IMR-90 (cell line): ENCODE results near the gene PLEK2. TPM values are rescaled to one million over a fixed set of nuclear protein-coding genes. Genes with fewer than 3 reads are reported as not detected.

ENCODE experiments used
- ATAC-seq: fragments of 200-7000 bp; cut with Tn5 transposase; 2 replicates; pipeline ENCODE4 v1.9.1; 2020; ENCODE audit warnings: low read depth, mild to moderate bottlenecking, moderate library complexity
- BruUV-seq: library from RNA; stranded (reverse); fragments of 400-500 nt; replicated peaks from 2 replicates; lab custom pipeline; 2021; lab: Mats Ljungman, UMichigan
- CTCF ChIA-PET: fragments of 300-600 bp; formaldehyde crosslinking; extraction: SDS; loops from one replicate; lab custom pipeline; 2021; ENCODE audit warnings: antibody characterized with exemption; lab: Yijun Ruan, JAX
- POLR2A ChIA-PET: fragments of 300-600 bp; sonication (Branson Sonifier 250); formaldehyde crosslinking; loops from one replicate; lab custom pipeline; 2022; ENCODE audit warnings: antibody characterized with exemption; ENCODE audit not compliant: unreplicated experiment; lab: Charles Lee
- DNase-seq: peaks from one replicate; pipeline ENCODE4 v3.0.0; 2013
- H2AFZ ChIP-seq: replicated peaks from 2 replicates; pipeline ENCODE3; 2013; ENCODE audit warnings: low read length, mild to moderate bottlenecking; ENCODE audit not compliant: poor library complexity
- H2AK5ac ChIP-seq: 2 replicates; pipeline ENCODE4 v1.6.1; 2013; ENCODE audit warnings: low read depth, low read length, inconsistent platforms
- H2AK9ac ChIP-seq: replicated peaks from 2 replicates; pipeline ENCODE3; 2013; ENCODE audit warnings: mild to moderate bottlenecking, low read depth, low read length, moderate library complexity; ENCODE audit not compliant: poor library complexity
- H2BK120ac ChIP-seq: 2 replicates; pipeline ENCODE4 v1.6.1; 2013; ENCODE audit warnings: low read depth, low read length, inconsistent platforms
- H2BK15ac ChIP-seq: 3 replicates; pipeline ENCODE4 v1.6.1; 2013; ENCODE audit warnings: low read depth, low read length, inconsistent platforms
- H2BK20ac ChIP-seq: 2 replicates; pipeline ENCODE4 v1.6.1; 2013; ENCODE audit warnings: low read depth, mild to moderate bottlenecking, inconsistent platforms, low read length, moderate library complexity
- H2BK5ac ChIP-seq: 2 replicates; pipeline ENCODE4 v1.6.1; 2013; ENCODE audit warnings: mild to moderate bottlenecking, low read depth, low read length, inconsistent platforms; ENCODE audit not compliant: poor library complexity, severe bottlenecking
- H3K14ac ChIP-seq: replicated peaks from 2 replicates; pipeline ENCODE4 v1.6.1; 2013; ENCODE audit warnings: low read depth, low read length, inconsistent platforms
- H3K18ac ChIP-seq: 2 replicates; pipeline ENCODE4 v1.6.1; 2013; ENCODE audit warnings: low read depth, low read length, control low read depth
- H3K23ac ChIP-seq: 2 replicates; pipeline ENCODE4 v1.6.1; 2013; ENCODE audit warnings: low read depth, low read length, inconsistent platforms
- H3K27ac ChIP-seq: 2 replicates; pipeline ENCODE4 v1.5.1; 2013; ENCODE audit warnings: mild to moderate bottlenecking, control low read depth, low read length; ENCODE audit not compliant: insufficient read depth
- H3K27me3 ChIP-seq: 2 replicates; pipeline ENCODE4 v1.6.1; 2013; ENCODE audit warnings: low read length; ENCODE audit not compliant: control insufficient read depth, insufficient read depth
- H3K36me3 ChIP-seq: 2 replicates; pipeline ENCODE4 v1.6.1; 2013; ENCODE audit warnings: low read length, mixed read lengths; ENCODE audit not compliant: control insufficient read depth, insufficient read depth
- H3K4ac ChIP-seq: 2 replicates; pipeline ENCODE4 v1.6.1; 2013; ENCODE audit warnings: low read depth, low read length, inconsistent platforms
- H3K4me1 ChIP-seq: 2 replicates; pipeline ENCODE4 v1.6.1; 2013; ENCODE audit warnings: low read length, mixed read lengths; ENCODE audit not compliant: control insufficient read depth, insufficient read depth
- H3K4me2 ChIP-seq: 2 replicates; pipeline ENCODE4 v1.6.1; 2013; ENCODE audit warnings: low read depth, mild to moderate bottlenecking, control low read depth, low read length, moderate library complexity
- H3K4me3 ChIP-seq: 2 replicates; pipeline ENCODE4 v1.5.1; 2013; ENCODE audit warnings: low read depth, mild to moderate bottlenecking, control low read depth, low read length, moderate library complexity; ENCODE audit not compliant: insufficient read depth
- H3K56ac ChIP-seq: 2 replicates; pipeline ENCODE4 v1.6.1; 2013; ENCODE audit warnings: low read length, inconsistent platforms; ENCODE audit not compliant: insufficient read depth; ENCODE audit errors: extremely low read depth
- H3K79me1 ChIP-seq, 2 experiments: 2 replicates each; pipeline ENCODE4 v1.6.1; 2013; ENCODE audit warnings: low read length in 2 of 2, inconsistent platforms in 1 of 2, low read depth in 1 of 2
- H3K9ac ChIP-seq: 2 replicates; pipeline ENCODE4 v1.6.1; 2013; ENCODE audit warnings: low read depth, low read length, control low read depth
- H3K9me1 ChIP-seq: 2 replicates; pipeline ENCODE4 v1.6.1; 2013; ENCODE audit warnings: low read length, inconsistent platforms; ENCODE audit not compliant: insufficient read depth
- H3K9me3 ChIP-seq: 2 replicates; pipeline ENCODE4 v1.6.1; 2013; ENCODE audit warnings: low read length; ENCODE audit not compliant: control insufficient read depth, insufficient read depth
- H4K20me1 ChIP-seq: 2 replicates; pipeline ENCODE4 v1.6.1; 2013; ENCODE audit warnings: low read length, inconsistent platforms; ENCODE audit not compliant: insufficient read depth
- H4K5ac ChIP-seq: 2 replicates; pipeline ENCODE4 v1.6.1; 2013; ENCODE audit warnings: mild to moderate bottlenecking, low read depth, low read length, control low read depth
- H4K8ac ChIP-seq, 2 experiments: 2 replicates each; pipeline ENCODE4 v1.6.1; 2013; ENCODE audit warnings: low read depth in 2 of 2, low read length in 2 of 2, control low read depth in 1 of 2, inconsistent platforms in 1 of 2
- H4K91ac ChIP-seq: 2 replicates; pipeline ENCODE4 v1.6.1; 2013; ENCODE audit warnings: low read depth, low read length, inconsistent platforms; ENCODE audit not compliant: insufficient read depth
- BHLHE40 ChIP-seq: fragments of 150-350 bp; IDR thresholded peaks from 2 replicates; pipeline ENCODE4 v1.6.1; 2016; ENCODE audit warnings: mild to moderate bottlenecking, low read depth, low read length
- FOS ChIP-seq: fragments of 150-350 bp; IDR thresholded peaks from 2 replicates; pipeline ENCODE4 v1.6.1; 2016; ENCODE audit warnings: low read depth, low read length
- MAFK ChIP-seq: IDR thresholded peaks from 2 replicates; pipeline ENCODE4 v1.6.1; 2012; ENCODE audit warnings: low read depth, low read length, improper control_type of control experiment
- POLR2A ChIP-seq: IDR thresholded peaks from 2 replicates; pipeline ENCODE4 v1.6.1; 2012; ENCODE audit warnings: mild to moderate bottlenecking, low read depth, low read length
- RAD21 ChIP-seq: IDR thresholded peaks from 2 replicates; pipeline ENCODE4 v1.6.1; 2012; ENCODE audit warnings: low read length, improper control_type of control experiment
- USF2 ChIP-seq: fragments of 150-350 bp; IDR thresholded peaks from 2 replicates; pipeline ENCODE4 v1.6.1; 2017; ENCODE audit warnings: mild to moderate bottlenecking, antibody characterized with exemption, low read length, low read depth
- WGBS, 2 experiments: methylation state at CpG; one replicate each; pipeline versions ENCODE4 v1.1.5 to v1.1.7; 2013; ENCODE audit warnings: missing lambda C conversion rate in 2 of 2; ENCODE audit not compliant: insufficient read length in 1 of 2; ENCODE audit errors: extremely low coverage in 2 of 2; 5-methylcytosine and 5-hydroxymethylcytosine counted together
- dilution Hi-C: fragments of 300-500 bp; cut with HindIII; formaldehyde crosslinking; loops from one replicate; pipeline ENCODE4 v1.14.3; 2018; ENCODE audit warnings: low sequenced_read_pairs; ENCODE audit not compliant: unreplicated experiment
- in situ Hi-C: fragments of 300-500 bp; cut with MboI; formaldehyde crosslinking; loops from 3 replicates; pipeline ENCODE4 v1.14.3; 2019; ENCODE audit warnings: low sequenced_read_pairs, inconsistent platforms, mixed read lengths
- intact Hi-C: fragments of 100-400 bp; cut with micrococcal nuclease; formaldehyde crosslinking; loops from 2 replicates; pipeline ENCODE4 v1.10.0; 2022
- polyA plus RNA-seq, 3 experiments: library from polyadenylated mRNA; depleted of rRNA; stranded (reverse); fragments of >200 nt; gene quantifications; 2 replicates each; pipeline ENCODE4 v1.2.3, GENCODE V29; 2012; ENCODE audit warnings: low replicate concordance in 1 of 3
- total RNA-seq: library from RNA; depleted of rRNA; stranded (reverse); fragments of >200 nt; gene quantifications from 2 replicates; pipeline ENCODE4 v1.2.3, GENCODE V29; 2012

PLEK2 gene
- total and polyA plus RNA-seq, 2 of the 4 experiments (the other 2 are of a cell fraction): 1.7 to 2.5 TPM

- TF ChIP-seq FOS: no peak
- no peak for TF ChIP-seq POLR2A
These were observed at the start of gene PLEK2 (continued) for GRCh38 chr14:67411820-67412421.

DNA sequence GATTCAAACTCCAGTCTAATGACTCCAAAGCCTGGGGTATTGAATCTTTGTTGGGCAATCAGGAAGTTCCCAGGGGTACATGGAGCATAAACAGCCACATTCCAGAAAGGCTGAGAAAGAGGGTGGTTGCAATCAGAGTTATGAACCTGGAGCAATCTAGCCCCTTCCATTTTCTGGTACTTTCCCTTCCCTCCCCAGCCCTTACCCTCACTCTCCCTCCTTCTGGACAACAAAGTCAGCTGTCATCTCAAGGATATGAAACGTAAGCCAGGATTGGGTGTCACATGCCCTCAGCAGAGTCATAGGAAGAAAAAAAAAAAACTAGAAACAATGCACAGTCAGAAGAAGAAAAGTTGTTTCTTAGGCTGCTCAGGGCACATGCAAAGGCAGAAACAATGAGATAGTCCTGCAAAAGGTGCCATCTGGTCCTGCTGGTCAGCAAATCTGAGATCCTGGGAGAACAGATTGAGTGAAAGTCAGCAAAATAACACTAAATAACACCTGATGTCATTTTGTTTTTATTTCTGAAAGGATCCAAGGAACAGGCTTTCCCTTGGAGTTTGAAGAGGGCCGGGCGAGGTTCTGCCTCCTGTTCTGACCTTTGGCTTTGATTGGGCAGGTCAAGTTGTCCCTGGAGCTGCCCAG lies 49.5 kb upstream of the PLEK2 start:
- peak; percentile 51 for ATAC-seq
- no peak overlapping the region for H3K14ac ChIP-seq
- H3K18ac ChIP-seq: no peak overlapping the region
- WGBS, 2 experiments: 80% methylated on average over 1 of the region's 3 CpGs; no CpG with 5 or more reads in 1 of the 2 experiments
- H3K4me2 ChIP-seq: no peak overlapping the region
- H3K79me1 ChIP-seq: no peaks in the 10 kb centered on the region
- no peak overlapping the region for H2BK5ac ChIP-seq
- no peak overlapping the region for H2AK9ac ChIP-seq
- H3K9ac ChIP-seq: no peak overlapping the region
- dilution Hi-C loops (no loop called here), in situ Hi-C loops (no loop called here), intact Hi-C loops (no loop called here)
- H3K56ac ChIP-seq: no peak overlapping the region
- no peak overlapping the region for H2BK20ac ChIP-seq
- no peak overlapping the region for H2AK5ac ChIP-seq
- H3K9me1 ChIP-seq: no peaks in the 10 kb centered on the region; the same call in 1 of the 2 replicates
- H3K4me1 ChIP-seq: no peaks in the 10 kb centered on the region
- CTCF ChIA-PET: no interaction called here
- H3K23ac ChIP-seq: no peak overlapping the region
- DNase-seq: peak; percentile 27
- H3K4ac ChIP-seq: no peak overlapping the region
- no peak overlapping the region for H3K4me3 ChIP-seq
- H4K91ac ChIP-seq: no peak overlapping the region
- TF ChIP-seq FOS (no peak), BHLHE40 (no peak), RAD21 (no peak), MAFK (no peak), USF2 (peak; percentile 53; the same call in 1 of the 2 replicates)
- H3K9me3 ChIP-seq: no peaks in the 10 kb centered on the region
- BruUV-seq: no TSS peak
- H3K27ac ChIP-seq: no peak overlapping the region
- no peak overlapping the region for H4K5ac ChIP-seq
- H2BK120ac ChIP-seq: no peak overlapping the region
- H4K8ac ChIP-seq: no peak overlapping the region
- peaks cover 43% of the 10 kb centered on the region for H3K27me3 ChIP-seq
- no peak overlapping the region for H2BK15ac ChIP-seq
- H3K36me3 ChIP-seq: no peaks in the 10 kb centered on the region
- POLR2A ChIA-PET: no interaction called here
- H2AFZ ChIP-seq: no peak overlapping the region
- no peaks in the 10 kb centered on the region for H4K20me1 ChIP-seq
